Thyroid gland (tissue), 4 donors: Measurements from ENCODE around the gene DNAJC22.

Experiments used
- POLR2A ChIP-seq, 2 donors: fragments of 450-650 bp; IDR thresholded peaks; one replicate each; pipeline ENCODE4 v1.6.1; 2017; ENCODE audit warnings: antibody characterized with exemption in 2 of 2, mild to moderate bottlenecking in 2 of 2, moderate library complexity in 1 of 2
- TF ChIP-seq, protein P1 (sequence below), 6 experiments: fragments of 200-600 bp in 3 of 6; fragments of 450-650 bp in 3 of 6; sonication (generic) in 3 of 6; IDR thresholded peaks; one replicate each; pipeline ENCODE4 v1.5.1; 2016 to 2019; ENCODE audit warnings: antibody characterized with exemption in 6 of 6, mild to moderate bottlenecking in 2 of 6, inconsistent platforms in 1 of 6, moderate library complexity in 1 of 6

DNA sequence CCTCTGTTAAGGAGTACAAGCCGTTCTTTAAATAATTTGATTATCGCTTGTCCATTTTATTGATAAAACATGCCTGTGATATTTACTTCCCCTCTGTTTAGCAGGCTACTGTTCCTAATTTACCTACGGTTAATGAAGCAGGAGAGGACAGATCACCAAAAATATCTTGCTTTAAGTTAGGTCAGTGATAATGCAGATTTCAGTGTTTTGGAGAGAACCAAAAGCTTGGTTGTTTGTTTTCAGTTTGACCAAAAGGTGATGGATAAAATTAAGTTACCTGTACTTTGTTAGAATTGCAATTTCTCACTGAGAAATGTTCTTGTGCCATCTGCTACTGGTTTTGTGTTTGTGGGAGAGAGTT is 21.5 kb downstream of the DNAJC22 start:
- TF ChIP-seq, protein P1, sequence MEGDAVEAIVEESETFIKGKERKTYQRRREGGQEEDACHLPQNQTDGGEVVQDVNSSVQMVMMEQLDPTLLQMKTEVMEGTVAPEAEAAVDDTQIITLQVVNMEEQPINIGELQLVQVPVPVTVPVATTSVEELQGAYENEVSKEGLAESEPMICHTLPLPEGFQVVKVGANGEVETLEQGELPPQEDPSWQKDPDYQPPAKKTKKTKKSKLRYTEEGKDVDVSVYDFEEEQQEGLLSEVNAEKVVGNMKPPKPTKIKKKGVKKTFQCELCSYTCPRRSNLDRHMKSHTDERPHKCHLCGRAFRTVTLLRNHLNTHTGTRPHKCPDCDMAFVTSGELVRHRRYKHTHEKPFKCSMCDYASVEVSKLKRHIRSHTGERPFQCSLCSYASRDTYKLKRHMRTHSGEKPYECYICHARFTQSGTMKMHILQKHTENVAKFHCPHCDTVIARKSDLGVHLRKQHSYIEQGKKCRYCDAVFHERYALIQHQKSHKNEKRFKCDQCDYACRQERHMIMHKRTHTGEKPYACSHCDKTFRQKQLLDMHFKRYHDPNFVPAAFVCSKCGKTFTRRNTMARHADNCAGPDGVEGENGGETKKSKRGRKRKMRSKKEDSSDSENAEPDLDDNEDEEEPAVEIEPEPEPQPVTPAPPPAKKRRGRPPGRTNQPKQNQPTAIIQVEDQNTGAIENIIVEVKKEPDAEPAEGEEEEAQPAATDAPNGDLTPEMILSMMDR (IDR thresholded peaks at IDR 0.05): no peak
- TF ChIP-seq POLR2A (IDR thresholded peaks at IDR 0.05): no peak
